Renal cortex interstitium (tissue), 15 donors: Measurements from ENCODE around the gene LRRC37B. TPM values are rescaled to one million over a fixed set of nuclear protein-coding genes. Genes with fewer than 3 reads are reported as not detected.
A peak's percentile ranks its signal among the peaks of the same experiment; 100 is the strongest.
"Not testable (repeated sequence)": the region's sequence is repeated elsewhere in the genome, so short reads cannot be mapped to it uniquely, and the experiment has no call there.

Experiments
- DNase-seq, 11 donors: peaks; one replicate each; pipeline ENCODE4 v3.0.0-alpha.2; 2013; ENCODE audit warnings: low read depth in 9 of 11, low spot score in 4 of 11; ENCODE audit errors: extremely low read depth in 1 of 11
- long read RNA-seq, 16 experiments: transcript quantifications; one replicate each; lab custom pipeline, GENCODE V29; 2026
- polyA plus RNA-seq, 3 donors: library from polyadenylated mRNA; unstranded; fragments of 120-200 nt; gene quantifications; one replicate each; pipeline ENCODE4 v1.2.1, GENCODE V29; 2013; ENCODE audit not compliant: insufficient read length in 3 of 3

Gene LRRC37B
- 10 to 100 TPM; 21.7 to 32.3 (median 22.1) TPM for polyA plus RNA-seq
- long read RNA-seq, donor 1, partial matches to known transcripts: 0 of 1 reads
- long read RNA-seq, donor 1, other reads (novel, unspliced or antisense): 0 of 1 reads
- long read RNA-seq, donor 2: 0 reads
- long read RNA-seq, donor 3, partial matches to known transcripts: 0 of 3 reads
- long read RNA-seq, donor 3, other reads (novel, unspliced or antisense): 0 of 3 reads
- long read RNA-seq, donor 4, partial matches to known transcripts: 0 of 3 reads
- long read RNA-seq, donor 4, other reads (novel, unspliced or antisense): 0 of 3 reads
- long read RNA-seq, donor 5: 0 reads
- long read RNA-seq, donor 6, partial matches to known transcripts: 5 of 7 reads
- long read RNA-seq, donor 6, other reads (novel, unspliced or antisense): 0 of 7 reads
- long read RNA-seq, donor 7, partial matches to known transcripts: 0 of 4 reads
- long read RNA-seq, donor 7, other reads (novel, unspliced or antisense): 0 of 4 reads
- long read RNA-seq, donor 8: 0 reads
- long read RNA-seq, donor 9, partial matches to known transcripts: 0 of 2 reads
- long read RNA-seq, donor 9, other reads (novel, unspliced or antisense): 0 of 2 reads
- long read RNA-seq, donor 10, partial matches to known transcripts: 5 of 8 reads
- long read RNA-seq, donor 10, other reads (novel, unspliced or antisense): 0 of 8 reads
- long read RNA-seq, donor 11: 0 reads
- long read RNA-seq, donor 12: 0 reads
- long read RNA-seq, donor 13: 0 reads
- long read RNA-seq, donor 14, partial matches to known transcripts: 0 of 2 reads
- long read RNA-seq, donor 14, other reads (novel, unspliced or antisense): 0 of 2 reads
- long read RNA-seq, donor 15: 0 reads
- long read RNA-seq, donor 16, partial matches to known transcripts: 0 of 7 reads
- long read RNA-seq, donor 16, other reads (novel, unspliced or antisense): 0 of 7 reads

GRCh38 chr17:32006957-32007462 lies at the start of gene LRRC37B:
Gene LRRC37B, plus strand, starts transcription at chr17:32007383. Its CDS starts 14,010 bp downstream, at chr17:32021393.
- DNase-seq: peak in 10 of 11 donors; percentile 50 to 79 (median 70)

DNA sequence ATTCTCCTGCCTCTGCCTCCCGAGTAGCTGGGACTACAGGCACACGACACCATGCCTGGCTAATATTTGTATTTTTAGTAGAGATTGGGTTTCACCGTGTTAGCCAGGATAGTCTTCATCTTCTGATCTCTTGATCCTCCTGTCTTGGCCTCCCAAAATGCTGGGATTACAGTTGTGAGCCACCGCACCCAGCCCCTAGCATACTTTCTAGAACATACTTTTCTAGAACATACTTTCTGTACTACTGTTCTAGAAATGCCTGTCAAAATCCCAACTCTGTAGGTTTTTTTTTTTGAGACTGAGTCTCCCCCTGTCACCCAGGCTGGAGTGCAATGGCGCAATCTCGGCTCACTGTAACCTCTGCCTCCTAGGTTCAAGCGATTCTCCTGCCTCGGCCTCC lies 43.1 kb upstream of the LRRC37B start:
- DNase-seq: not testable (repeated sequence)

DNA sequence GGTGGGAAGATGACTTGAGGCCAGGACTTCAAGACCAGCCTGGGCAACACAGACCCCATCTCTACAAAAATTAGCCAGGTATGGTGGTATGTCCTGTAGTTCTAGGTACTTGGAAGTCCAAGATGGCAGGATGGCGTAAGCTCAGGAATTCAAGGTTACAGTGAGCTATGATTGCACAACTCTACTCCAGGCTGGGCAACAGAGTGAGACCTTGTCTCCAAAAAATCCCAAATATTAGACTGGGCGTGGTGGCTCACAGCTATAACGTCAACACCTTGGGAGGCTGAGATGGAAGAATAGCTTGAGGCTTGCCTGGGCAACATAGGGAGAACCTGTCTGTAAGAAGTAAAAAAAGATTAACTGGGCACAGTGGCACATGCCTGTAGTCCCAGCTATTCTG lies 39.5 kb upstream of the LRRC37B start:
- DNase-seq: no peak

DNA sequence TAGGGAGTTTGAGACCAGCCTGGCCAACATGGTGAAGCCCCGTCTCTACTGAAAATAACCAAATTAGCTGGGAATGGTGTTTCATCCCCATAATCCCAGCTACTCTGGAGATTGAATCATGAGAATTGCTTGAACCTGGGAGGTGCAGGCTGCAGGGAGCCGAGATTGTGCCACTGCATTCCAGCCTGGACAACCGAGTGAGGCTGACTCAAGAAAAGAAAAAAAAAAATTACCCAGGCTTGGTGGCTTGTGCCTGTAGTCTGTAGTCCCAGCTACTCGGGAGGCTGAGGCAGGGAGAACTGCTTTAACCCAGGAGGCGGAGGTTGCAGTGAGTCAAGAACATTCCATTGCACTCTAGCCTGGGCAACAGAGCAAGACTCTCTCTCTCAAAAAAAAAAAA lies 36.8 kb upstream of the LRRC37B start:
- DNase-seq: not testable (repeated sequence)

DNA sequence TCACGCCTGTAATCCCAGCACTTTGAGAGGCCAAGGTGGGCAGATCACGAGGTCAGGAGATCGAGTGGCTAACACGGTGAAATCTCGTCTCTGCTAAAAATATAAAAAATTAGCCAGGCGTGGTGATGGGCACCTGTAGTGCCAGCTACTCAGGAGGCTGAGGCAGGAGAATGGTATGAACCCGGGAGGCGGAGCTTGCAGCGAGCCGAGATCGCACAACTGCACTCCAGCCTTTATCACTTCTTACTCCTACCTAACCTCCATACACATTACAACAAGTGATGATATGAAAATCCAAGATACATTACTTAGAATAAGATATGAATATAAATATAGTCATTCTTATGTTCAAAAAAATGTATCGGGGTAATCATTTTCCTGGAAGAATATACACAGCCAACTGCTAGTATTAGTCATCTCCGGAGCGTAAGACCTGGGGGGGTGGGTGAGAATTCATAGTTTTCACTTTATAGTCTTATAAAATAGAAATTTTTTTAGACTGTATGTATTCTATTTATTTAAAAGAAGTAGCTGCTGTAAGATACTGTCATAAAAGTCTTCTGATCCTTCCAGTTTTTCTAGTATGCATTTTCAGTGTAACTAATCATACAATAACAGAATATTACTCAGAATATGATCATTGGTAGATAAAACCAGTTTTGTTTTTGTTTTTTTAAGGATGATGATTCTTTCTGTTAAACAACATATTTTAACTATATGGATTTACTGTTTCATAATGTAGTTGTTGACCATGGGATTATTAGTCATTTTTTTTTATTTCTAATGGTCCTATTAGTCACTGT lies 32.7 kb upstream of the LRRC37B start:
- not testable (repeated sequence) for DNase-seq

DNA sequence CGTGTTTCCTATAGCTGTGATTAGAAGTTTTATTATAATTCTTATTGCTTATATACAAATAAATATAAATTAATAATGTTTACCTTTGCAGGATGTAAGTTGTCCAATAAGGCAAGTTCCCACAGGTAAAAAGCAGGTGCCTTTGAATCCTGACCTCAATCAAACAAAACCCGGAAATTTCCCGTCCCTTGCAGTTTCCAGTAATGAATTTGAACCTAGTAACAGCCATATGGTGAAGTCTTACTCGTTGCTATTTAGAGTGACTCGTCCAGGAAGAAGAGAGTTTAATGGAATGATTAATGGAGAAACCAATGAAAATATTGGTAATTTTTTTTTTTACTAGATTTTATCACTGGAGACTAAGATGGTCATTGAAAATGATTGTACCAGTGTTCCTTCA lies 31.8 kb upstream of the LRRC37B start:
- not testable (repeated sequence) for DNase-seq

- not testable (repeated sequence) for DNase-seq
Measured at GRCh38 chr17:31991821-31992220, 15.4 kb upstream of the LRRC37B start.

DNA sequence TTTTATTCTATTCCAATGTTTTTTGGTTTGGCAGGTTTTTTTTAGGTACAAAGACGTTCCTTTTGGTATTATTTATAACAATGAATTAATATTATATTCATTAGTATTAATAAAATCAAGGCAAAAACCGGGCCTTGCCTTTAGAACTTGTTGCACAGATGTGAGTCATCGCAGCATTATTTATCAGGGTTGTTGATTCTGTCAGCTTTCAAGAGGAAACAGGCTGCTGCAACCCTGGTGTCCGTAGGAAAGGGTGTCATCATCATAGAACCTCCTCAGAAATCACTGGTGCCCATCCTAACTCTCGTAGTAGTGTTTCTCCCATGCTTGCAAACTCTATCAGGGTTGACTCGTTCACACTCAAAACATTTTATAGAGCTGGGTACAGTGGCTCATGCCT lies 10.2 kb upstream of the LRRC37B start:
- DNase-seq: no peak

DNA sequence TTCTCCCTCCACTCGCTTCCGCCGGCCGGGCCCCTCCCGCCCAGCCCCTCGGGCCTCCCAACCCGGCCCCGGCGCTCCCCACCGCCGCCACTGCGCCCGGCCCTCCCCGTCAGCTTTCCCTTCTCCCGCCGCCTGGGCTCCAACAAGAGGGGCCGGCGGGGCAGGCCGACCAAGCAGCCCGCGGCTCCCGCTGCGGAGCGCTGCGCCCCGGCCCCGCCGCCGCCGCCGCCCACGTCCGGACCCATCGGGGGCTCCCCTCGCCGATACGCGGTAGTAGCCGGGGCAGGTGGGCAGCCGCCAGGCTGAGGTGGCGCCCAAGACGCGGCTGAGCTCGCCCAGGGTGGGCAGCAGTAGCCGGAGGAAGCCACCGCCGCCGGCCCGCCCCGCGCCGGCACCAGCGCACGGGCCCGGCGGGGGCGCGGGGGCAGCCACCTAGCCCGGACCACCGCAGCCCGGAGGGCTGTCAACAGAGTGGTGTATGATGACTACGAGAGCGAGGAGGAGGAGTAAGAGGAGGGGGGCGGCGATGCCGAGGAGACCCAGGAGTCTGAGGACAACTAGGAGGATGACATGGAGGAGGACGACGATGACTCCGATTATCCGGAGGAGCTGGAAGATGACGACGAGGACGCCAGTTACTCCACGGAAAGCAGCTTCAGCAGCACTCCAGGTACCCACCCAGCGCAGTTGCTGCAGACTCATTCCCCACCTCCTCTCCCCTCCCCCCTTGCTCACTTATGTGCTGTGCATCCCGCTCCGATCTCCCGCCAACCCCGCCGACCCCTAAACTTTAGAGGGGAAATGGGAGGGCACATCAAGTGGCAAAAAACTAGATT lies 498 bp downstream of the LRRC37B start:
- peak in 5 of 11 donors; percentile 17 to 38 (median 27) for DNase-seq

DNA sequence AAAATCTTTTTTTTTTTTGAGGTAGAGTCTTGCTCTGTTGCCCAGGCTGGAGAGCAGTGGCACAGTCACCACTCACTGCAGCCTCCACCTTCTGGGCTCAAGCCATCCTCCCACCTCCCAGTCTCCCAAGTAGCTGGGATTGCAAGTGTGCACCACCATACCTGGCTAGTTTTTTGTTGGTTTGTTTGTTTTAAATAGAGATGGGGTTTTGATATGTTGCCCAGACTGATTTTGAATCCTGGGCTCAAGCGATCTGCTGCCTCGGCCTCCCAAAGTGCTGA lies 2.0 kb downstream of the LRRC37B start:
- DNase-seq: no peak

- DNase-seq: no peak
Measured at GRCh38 chr17:32010114-32010513, 2.9 kb downstream of the LRRC37B start.

GRCh38 chr17:32015245-32016013 lies 8.2 kb downstream of the LRRC37B start:
- peak in 3 of 11 donors; percentile 29 to 55 (median 46) for DNase-seq

DNA sequence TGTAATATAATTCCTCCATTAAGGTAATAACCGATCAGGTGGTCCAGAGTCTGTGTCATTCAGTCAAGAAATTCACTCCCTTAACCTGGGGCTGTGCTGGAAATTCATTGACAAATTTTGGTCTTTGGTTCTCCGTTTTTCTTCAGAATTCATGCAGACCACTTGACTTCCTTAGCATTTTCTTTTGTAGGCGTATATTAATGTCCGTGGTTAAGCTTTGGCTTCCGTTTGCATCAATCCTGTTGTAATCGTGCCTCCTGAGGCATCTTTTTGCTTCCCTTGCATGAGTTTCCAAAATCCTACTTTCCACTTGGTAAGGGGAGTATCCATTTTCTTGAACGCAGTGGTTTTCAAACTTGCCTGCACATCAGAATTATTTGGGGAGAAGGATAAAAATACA lies 9.0 kb downstream of the LRRC37B start:
- no peak for DNase-seq

GRCh38 chr17:32019228-32019627 lies 12.0 kb downstream of the LRRC37B start:
- no peak for DNase-seq

GRCh38 chr17:32020943-32021614 lies 13.9 kb downstream of the LRRC37B start:
- no peak for DNase-seq

DNA sequence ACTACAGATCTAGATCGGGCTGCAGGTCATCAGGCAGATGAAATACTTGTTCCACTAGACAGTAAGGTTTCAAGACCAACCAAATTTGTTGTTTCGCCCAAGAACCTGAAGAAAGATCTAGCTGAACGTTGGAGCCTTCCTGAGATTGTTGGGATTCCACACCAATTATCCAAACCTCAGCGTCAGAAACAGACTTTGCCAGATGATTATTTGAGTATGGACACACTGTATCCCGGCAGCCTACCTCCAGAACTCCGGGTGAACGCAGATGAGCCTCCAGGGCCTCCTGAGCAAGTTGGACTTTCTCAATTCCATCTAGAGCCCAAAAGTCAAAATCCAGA lies 14.4 kb downstream of the LRRC37B start:
- DNase-seq: no peak

- DNase-seq: not testable (repeated sequence)
Measured at GRCh38 chr17:32022554-32022953, 15.4 kb downstream of the LRRC37B start.
